HG03064 (cell line): ENCODE data around the gene WTAP.
"Not testable (repeated sequence)": the region's sequence is repeated elsewhere in the genome, so short reads cannot be mapped to it uniquely, and the experiment has no call there.

Experiments
- ATAC-seq: cut with Tn5 transposase; IDR thresholded peaks from one replicate; pipeline ENCODE4 v1.9.1; 2021; ENCODE audit warnings: low read depth; ENCODE audit not compliant: unreplicated experiment

Gene WTAP

DNA sequence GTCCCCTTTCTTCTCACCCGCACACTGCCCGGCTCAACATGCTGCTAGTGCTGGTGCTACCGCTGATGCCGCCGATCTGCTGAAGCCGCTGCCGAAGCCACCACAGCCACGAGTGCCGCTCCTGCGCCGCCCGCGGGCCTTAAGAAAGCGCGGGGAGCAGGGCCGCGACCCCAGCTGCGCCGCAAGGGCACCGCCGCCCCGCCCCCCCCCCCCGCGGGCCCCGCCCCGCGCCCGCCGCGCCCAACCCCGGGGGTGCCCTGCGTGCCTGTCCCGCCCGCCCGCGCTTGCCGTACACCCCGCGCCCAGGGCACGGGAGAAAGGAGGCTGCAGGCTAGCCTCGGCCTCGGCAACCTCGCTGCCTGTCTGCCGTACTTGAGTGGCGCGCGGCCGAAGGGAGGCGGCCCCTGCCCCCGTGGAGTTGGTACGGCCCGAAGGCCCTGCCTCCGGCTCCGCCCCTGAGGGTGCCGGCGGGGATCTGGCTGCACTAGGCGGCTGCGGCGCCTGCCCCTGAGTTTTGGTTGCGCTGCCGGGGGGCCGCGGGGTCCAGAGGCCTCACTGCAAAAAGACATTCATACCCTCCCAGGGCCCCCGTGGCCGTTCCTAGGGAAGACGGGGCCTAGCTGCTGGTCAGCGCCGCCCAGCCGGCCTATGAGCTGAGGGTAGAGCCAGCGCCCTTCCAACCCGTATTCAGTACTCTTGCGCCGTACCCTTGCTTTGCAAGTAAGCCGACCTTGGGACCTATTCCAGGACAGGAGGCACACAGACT lies 34.0 kb upstream of the WTAP start, which contains the start of gene SOD2:
TSS of gene SOD2 (minus strand) at position 114 of the 766 bp plus-strand sequence. CDS start at position 40, 74 bp downstream.
- ATAC-seq, result peak; percentile 72

- ATAC-seq, result peak; percentile 3
Measured at GRCh38 chr6:159693894-159694545, 33.3 kb upstream of the WTAP start.

GRCh38 chr6:159695984-159696383 lies 31.3 kb upstream of the WTAP start:
- ATAC-seq, result no peak

DNA sequence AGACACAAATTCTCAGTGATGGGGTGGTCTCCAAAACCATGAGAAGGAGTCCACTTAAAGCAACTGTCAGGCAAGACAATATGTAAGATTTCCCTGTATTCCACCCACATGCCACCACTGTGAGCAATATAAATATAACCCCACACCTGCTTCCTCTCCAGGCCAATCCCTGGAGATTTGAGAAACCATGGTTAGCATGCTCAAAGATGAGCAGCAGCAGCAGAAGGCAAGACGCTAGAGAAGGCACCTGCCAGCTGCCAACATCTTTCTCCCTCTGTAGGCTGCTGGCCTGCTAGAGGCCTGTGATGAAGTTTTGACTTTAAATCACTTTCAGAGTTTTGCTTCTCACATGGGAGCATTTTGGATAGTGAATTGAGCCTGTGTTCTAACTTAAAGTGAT lies 26.3 kb upstream of the WTAP start:
- no peak for ATAC-seq

DNA sequence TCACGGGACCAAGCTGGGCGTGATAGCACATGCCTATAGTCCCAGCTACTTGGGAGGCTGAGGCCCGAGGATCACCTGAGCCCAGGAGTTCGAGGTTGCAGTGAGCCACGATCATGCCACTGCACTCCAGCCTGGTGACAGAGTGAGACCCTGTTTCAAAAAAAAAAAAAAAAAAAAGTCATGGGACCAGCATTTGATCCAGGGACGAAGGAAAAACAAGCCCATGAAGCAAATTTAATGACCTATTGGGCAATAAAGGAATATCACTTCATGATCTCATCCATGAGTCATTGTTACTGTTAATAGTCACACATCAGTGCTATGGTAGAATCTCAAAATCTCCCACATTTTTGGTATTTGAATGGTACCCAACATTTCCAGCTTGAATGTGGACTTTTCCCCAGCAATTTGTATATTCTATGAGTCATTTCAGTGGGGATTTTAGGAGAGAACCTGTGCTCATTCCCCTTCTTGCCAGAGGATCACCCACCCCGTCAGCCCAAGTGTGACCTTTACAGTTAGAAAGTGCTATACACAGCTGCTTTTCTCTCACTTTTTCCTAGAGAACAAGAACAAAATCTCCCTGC lies 25.8 kb upstream of the WTAP start:
- ATAC-seq, result no peak

GRCh38 chr6:159710603-159711002 lies 16.7 kb upstream of the WTAP start:
- ATAC-seq, result not testable (repeated sequence)

DNA sequence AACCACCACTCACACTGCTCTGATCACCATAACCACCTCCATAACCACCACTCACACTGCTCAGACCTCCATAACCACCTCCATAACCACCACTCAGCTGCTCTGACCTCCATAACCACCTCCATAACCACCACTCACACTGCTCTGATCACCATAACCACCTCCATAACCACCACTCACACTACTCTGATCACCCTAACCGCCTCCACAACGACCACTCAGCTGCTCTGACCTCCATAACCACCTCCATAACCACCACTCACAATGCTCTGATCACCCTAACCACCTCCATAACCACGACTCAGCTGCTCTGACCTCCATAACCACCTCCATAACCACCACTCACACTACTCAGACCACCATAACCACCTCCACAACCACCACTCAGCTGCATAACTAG lies 14.9 kb upstream of the WTAP start:
- ATAC-seq, result not testable (repeated sequence)

- ATAC-seq, result no peak
Measured at GRCh38 chr6:159713984-159714383, 13.3 kb upstream of the WTAP start.

GRCh38 chr6:159714404-159714803 lies 12.9 kb upstream of the WTAP start:
- ATAC-seq, result no peak

DNA sequence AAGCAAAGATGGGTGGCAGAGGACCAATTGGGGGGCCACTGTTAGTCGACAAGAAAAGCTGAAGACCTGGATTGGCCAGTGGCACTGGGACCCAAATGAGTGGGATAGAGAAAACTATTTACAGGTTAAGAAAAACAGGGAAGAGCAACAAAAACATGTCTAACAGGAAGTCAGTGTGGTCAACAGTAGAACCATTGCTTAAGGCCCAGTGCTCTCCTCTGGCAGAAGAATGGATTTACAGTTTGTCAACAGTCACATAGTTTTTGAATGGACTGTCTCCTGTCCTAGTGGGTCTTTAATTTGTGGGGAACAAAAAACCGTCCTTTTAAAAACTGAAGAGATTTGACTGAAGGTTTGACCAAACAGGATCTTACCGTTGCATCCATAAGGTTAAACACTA lies 12.1 kb upstream of the WTAP start:
- ATAC-seq, result no peak

DNA sequence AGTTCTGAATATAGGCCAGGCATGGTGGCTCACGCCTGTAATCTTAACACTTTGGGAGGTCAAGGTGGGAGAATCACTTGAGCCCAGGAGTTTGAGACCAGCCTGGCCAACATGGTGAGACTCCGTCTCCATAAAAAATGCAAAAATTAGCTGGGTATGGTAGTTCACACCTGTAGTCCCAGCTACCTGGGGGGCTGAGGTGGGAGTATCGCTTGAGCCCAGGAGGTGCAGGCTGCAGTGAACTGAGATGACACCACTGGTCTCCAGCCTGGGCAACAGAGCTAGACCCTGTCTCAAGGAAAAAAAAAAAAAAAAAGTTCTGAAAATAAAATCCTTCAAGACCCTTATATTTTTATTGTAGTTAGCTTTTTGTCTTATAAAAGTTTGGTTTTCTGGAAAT lies 11.7 kb upstream of the WTAP start:
- ATAC-seq, result no peak

- ATAC-seq, result no peak
Measured at GRCh38 chr6:159716247-159717096, 10.8 kb upstream of the WTAP start.

DNA sequence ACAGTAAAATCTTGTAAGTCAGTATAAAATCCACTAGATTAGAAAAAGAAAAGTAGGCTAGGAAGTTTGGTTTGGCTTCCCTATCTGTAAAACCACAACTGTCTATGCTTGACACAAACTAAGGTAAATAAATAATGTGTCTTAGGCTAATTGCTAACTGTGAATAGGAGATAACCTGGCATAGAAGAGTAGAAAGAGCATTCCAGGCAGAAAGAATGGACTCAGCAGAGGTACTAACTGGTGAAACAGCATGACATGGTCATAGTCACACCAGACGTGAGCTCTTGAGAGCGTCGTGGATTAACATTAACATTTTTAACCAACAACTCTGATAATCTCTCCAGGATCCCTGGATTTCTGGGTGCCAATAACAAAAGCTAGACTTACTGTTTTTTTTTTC lies 8.7 kb upstream of the WTAP start:
- no peak for ATAC-seq

GRCh38 chr6:159719287-159719686 lies 8.0 kb upstream of the WTAP start:
- no peak for ATAC-seq

DNA sequence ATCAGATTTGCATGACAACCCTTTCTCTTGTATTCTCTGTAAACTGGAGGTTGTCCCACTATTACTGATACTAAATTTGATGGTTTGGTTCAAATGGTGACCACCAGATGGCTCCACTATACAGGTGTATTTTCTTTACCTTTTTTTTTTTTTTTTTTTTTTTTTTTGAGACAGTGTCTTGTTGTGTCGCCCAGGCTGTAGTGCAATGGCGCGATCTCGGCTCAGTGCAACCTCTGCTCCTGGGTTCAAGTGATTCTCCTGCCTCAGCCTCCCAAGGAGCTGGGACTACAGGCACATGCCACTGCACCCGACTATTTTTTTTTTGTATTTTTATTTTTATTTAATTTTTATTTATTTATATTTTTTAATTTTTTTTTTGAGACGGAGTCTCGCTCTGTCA lies 6.6 kb upstream of the WTAP start:
- no peak for ATAC-seq

GRCh38 chr6:159721981-159722380 lies 5.3 kb upstream of the WTAP start:
- ATAC-seq, result not testable (repeated sequence)

DNA sequence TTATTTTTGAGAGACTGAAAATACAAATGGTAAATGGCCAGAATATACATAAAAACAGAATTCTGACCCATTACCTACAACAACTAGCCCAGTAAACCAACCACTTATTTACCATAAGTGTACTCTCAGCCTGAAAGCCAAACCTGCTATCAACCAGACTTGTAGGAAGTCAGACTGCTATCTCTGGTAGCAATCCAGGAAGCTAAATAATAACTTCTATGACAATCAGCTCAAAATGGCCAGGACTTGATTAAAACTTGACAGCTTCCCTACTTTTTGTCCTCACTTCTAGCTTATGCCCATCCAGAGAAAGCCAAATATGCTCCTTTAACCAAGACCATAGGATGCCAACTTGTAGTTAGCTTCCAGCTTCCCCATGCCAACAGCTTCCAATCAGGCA lies 4.7 kb upstream of the WTAP start:
- no peak for ATAC-seq

DNA sequence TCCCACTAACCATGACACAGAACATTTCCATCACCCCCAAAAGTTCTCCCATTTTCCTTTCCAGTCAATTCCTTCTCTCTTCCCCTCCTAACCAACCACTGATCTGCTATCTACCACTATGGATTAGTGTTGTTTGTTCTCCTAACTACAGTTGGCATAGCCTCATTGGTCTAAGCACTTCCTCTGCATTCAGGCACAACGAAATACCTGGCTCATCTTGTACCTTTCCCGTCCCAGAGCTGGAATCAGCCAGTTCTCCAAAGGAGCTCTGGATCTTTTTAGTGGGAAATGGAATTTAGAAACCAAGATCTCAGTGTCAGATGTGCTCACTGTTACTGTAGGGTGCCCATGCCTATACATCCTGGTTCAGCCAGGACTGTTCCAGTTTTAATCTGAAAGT lies 4.0 kb upstream of the WTAP start:
- ATAC-seq, result no peak

GRCh38 chr6:159724778-159725177 lies 2.5 kb upstream of the WTAP start:
- ATAC-seq, result no peak

- ATAC-seq, result not testable (repeated sequence)
Measured at GRCh38 chr6:159725208-159725607, 2.1 kb upstream of the WTAP start.
